Measurements from ENCODE around the gene NR5A2.

- no peak for TF ChIP-seq CTCF (conservative IDR thresholded peaks at IDR 0.05 in 1 of 2, IDR thresholded peaks at IDR 0.05 in 1 of 2; ENCODE audit: extremely low read depth in 1 of 2, insufficient read depth in 1 of 2, low read depth in 1 of 2, low read length in 2 of 2)
- TF ChIP-seq EZH2 (IDR thresholded peaks at IDR 0.05; ENCODE audit: borderline replicate concordance, low read length) = no peak
Measured at GRCh38 chr1:200206761-200207160, 179.3 kb downstream of the NR5A2 start.

Measured in mammary epithelial cell (primary cell).